Measurements from ENCODE around the gene ALG9. TPM values are rescaled to one million over a fixed set of nuclear protein-coding genes. Genes with fewer than 3 reads are reported as not detected.

ALG9 gene, protein sequence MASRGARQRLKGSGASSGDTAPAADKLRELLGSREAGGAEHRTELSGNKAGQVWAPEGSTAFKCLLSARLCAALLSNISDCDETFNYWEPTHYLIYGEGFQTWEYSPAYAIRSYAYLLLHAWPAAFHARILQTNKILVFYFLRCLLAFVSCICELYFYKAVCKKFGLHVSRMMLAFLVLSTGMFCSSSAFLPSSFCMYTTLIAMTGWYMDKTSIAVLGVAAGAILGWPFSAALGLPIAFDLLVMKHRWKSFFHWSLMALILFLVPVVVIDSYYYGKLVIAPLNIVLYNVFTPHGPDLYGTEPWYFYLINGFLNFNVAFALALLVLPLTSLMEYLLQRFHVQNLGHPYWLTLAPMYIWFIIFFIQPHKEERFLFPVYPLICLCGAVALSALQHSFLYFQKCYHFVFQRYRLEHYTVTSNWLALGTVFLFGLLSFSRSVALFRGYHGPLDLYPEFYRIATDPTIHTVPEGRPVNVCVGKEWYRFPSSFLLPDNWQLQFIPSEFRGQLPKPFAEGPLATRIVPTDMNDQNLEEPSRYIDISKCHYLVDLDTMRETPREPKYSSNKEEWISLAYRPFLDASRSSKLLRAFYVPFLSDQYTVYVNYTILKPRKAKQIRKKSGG
- total RNA-seq (10 to 100 TPM; 20.0 to 25.6 (median 24.0) TPM), total RNA-seq (5.7 to 13.9 (median 8.6) reads per million in 29 experiments)
- total RNA-seq (2013): 21.1 TPM

DNA sequence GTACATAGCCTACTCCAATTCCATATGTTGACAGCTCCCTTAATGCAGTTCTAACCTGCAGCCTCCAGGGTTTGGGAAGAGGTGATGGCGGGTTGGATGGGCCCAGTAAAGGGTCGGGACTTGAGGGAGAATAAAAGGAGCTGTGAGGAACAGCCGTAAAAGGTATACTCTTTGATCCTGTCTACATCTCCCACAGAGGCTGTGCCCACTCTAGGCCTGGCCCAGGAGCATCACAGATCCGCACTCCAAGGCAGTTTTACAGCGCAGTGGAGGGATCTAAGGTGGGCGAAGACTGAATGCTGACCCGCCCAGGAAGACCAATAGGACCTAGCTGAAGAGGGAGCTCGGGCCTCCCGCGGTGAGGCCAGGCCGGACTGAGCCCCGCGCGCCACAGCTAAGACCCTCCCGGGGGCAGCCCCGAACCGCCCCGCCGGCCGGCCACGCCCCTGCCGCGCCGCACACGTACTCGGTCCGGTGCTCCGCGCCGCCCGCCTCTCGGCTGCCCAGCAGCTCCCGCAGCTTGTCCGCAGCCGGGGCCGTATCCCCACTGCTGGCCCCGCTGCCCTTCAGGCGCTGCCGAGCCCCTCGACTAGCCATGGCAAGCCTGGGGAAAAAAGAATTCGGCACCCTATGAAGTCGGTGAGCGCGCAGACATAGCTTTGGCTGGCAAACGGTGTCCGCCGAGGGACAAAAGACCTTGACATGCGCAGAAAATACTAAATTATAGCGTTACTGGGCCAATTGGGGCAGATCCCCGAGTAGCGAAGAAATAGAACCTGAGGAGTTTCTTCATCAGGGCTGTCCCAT is at the start of gene ALG9:
Gene ALG9, minus strand, starts transcription at position 696 of the 807 bp plus-strand sequence. Its CDS starts 99 bp downstream, at position 597.
- DNase-seq: peak; percentile 71 to 92 (median 86)
- Histone ChIP-seq H3K27me3 (replicated peaks in 1 of 2; ENCODE audit: control insufficient read depth in 2 of 2, extremely low read depth in 1 of 2, insufficient read depth in 2 of 2, low read length in 1 of 2) (no peaks in the 10 kb centered on the region), H3K9me3 (no peaks in the 10 kb centered on the region), H3K27ac (ENCODE audit: low read length) (peak within 1 kb of the TSS; percentile 76), H3K4me1 (ENCODE audit: control insufficient read depth in 1 of 2, extremely low read depth in 1 of 2, insufficient read depth in 2 of 2, low read length in 2 of 2) (peaks cover 4 to 8% of the 10 kb centered on the region in 2 experiments), H3K36me3 (ENCODE audit: control insufficient read depth in 2 of 2, extremely low read depth in 1 of 2, insufficient read depth in 1 of 2, low read length in 1 of 2) (peaks cover 0 to 41% of the 10 kb centered on the region in 2 donors), H3K4me3 (ENCODE audit: control insufficient read depth in 1 of 2, extremely low read depth in 1 of 2, low read length in 1 of 2) (peak within 1 kb of the TSS; percentile 72 to 79)
- H3K4me3 Mint-ChIP-seq: peak within 1 kb of the TSS; percentile 90 to 94 (median 91)
- under 1% methylated on average over 48 of the region's 51 CpGs for WGBS (ENCODE audit: insufficient coverage)
- peak within 1 kb of the TSS; percentile 93 to 94 for H3K27ac Mint-ChIP-seq
- no peaks in the 10 kb centered on the region for H3K27me3 Mint-ChIP-seq
- H3K9me3 Mint-ChIP-seq: no peaks in the 10 kb centered on the region
- ChIA-PET CTCF (interaction anchor here (0.5 to 2.8 kb wide), 17 partner anchors 9 to 1442 kb away, joined by 3 to 20 read pairs (median 4); partner anchors contain the start of genes CFAP68 (in 1 of the 2) and PPP2R1B (in 1 of the 2)), POLR2A (interaction anchor here (0.6 to 1.8 kb wide), 8 partner anchors 11 to 274 kb away, joined by 3 to 16 read pairs (median 6); partner anchors contain the start of gene DIXDC1 (in 1 of the 2))
- peak; percentile 89 to 91 (median 90) for ATAC-seq (replicated peaks in 1 of 4)
- peaks cover 18 to 26% (median 22%) of the 10 kb centered on the region in 3 donors for H3K4me1 Mint-ChIP-seq
- peaks cover 33% of the 10 kb centered on the region for H3K36me3 Mint-ChIP-seq

DNA sequence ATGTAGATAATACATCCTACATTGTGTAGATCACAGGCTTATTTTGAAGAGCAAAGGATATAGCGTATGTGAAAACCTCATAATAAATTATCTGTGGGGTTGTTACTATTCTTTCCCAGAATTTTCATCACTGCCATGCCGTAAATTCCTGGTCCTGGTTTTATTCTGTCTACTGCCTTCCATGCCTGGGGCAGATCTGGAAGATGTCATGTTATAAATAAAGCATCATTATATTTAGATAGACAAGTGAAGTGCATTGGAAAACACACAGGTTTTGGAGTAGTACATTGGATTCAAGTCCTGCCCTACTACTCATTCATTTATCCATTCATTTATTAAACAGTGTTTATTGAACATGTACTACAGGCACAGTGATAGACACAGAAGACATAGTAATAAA is 49.5 kb upstream of the ALG9 start:
- Mint-ChIP-seq H3K27ac (no peak overlapping the region), H3K27me3 (peaks cover 17 to 23% of the 10 kb centered on the region in 2 donors), H3K9me3 (no peaks in the 10 kb centered on the region), H3K4me1 (peaks cover 0 to 3% (median 2%) of the 10 kb centered on the region in 3 donors), H3K36me3 (no peaks in the 10 kb centered on the region), H3K4me3 (no peak overlapping the region)
- Histone ChIP-seq H3K27me3 (replicated peaks in 1 of 2; ENCODE audit: control insufficient read depth in 2 of 2, extremely low read depth in 1 of 2, insufficient read depth in 2 of 2, low read length in 1 of 2) (peaks cover 1 to 10% of the 10 kb centered on the region in 2 experiments), H3K4me3 (ENCODE audit: control insufficient read depth in 1 of 2, extremely low read depth in 1 of 2, low read length in 1 of 2) (no peak overlapping the region), H3K27ac (ENCODE audit: low read length) (no peak overlapping the region), H3K36me3 (ENCODE audit: control insufficient read depth in 2 of 2, extremely low read depth in 1 of 2, insufficient read depth in 1 of 2, low read length in 1 of 2) (no peaks in the 10 kb centered on the region), H3K9me3 (no peaks in the 10 kb centered on the region), H3K4me1 (ENCODE audit: control insufficient read depth in 1 of 2, extremely low read depth in 1 of 2, insufficient read depth in 2 of 2, low read length in 2 of 2) (peaks cover 0 to under 1% of the 10 kb centered on the region in 2 experiments)
- DNase-seq (no peak), ATAC-seq (replicated peaks in 1 of 4) (no peak)
- POLR2A ChIA-PET: no interaction called here
- no CpG with 5 or more reads among the region's 2 CpGs for WGBS (ENCODE audit: insufficient coverage)
- CTCF ChIA-PET: interaction anchor here in 1 of 2 donors (0.6 kb wide), 1 partner anchor 144 kb away, joined by 3 read pairs; no protein-coding TSS in a partner anchor

DNA sequence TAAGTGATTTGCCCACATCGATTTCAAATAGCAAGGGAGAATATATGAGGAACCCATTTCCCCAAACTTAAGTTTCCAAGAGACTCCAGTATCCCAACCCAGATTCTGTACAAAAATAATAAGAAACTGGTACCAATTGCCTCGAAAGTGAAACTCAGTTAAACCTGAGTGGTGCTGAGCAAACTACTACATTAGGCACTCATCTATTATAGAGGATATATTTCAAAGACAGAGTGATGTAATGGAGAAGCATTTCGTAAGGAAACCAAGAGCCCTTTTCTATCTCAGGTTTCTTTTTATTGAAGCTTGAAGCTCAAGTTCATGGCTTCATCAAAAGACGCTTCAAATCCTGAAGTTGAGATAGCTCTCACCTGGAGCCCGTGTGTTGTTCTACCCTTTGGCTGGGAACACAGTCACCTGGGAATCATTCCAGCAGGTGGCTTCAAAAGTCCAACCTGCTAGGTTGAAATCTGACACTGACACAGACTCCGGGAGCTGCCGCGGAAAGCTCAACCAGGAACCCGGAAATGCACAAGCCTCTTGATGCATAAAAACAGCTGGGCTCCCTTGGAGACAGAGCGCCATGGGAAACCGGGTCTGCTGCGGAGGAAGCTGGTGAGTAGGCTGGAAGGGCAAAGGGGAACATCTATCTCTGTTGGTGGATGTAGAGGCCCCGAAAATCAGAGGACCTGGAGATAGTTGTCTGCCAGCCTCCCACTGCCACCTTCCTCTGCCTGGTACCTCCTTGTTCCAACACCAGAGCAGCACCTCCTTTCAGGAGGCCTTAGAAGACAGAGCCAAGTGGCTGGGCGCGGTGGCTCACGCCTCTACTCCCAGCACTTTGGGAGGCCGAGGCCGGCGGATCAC is 47.2 kb upstream of the ALG9 start, which contains the start of gene C11orf52:
Gene C11orf52, plus strand, starts transcription at position 524 of the 867 bp plus-strand sequence. Its CDS starts 60 bp downstream, at position 584.
- Histone ChIP-seq H3K9me3 (no peaks in the 10 kb centered on the region), H3K36me3 (ENCODE audit: control insufficient read depth in 2 of 2, extremely low read depth in 1 of 2, insufficient read depth in 1 of 2, low read length in 1 of 2) (no peaks in the 10 kb centered on the region), H3K27me3 (replicated peaks in 1 of 2; ENCODE audit: control insufficient read depth in 2 of 2, extremely low read depth in 1 of 2, insufficient read depth in 2 of 2, low read length in 1 of 2) (peaks cover 4 to 26% of the 10 kb centered on the region in 2 experiments), H3K27ac (ENCODE audit: low read length) (no peak within 1 kb of the TSS), H3K4me1 (ENCODE audit: control insufficient read depth in 1 of 2, extremely low read depth in 1 of 2, insufficient read depth in 2 of 2, low read length in 2 of 2) (no peaks in the 10 kb centered on the region), H3K4me3 (ENCODE audit: control insufficient read depth in 1 of 2, extremely low read depth in 1 of 2, low read length in 1 of 2) (no peak within 1 kb of the TSS)
- no peaks in the 10 kb centered on the region for H3K4me1 Mint-ChIP-seq
- DNase-seq: no peak
- no peak for ATAC-seq (replicated peaks in 1 of 4)
- H3K27me3 Mint-ChIP-seq: peaks cover 33% of the 10 kb centered on the region in 2 donors
- POLR2A ChIA-PET: no interaction called here
- CTCF ChIA-PET: no interaction called here
- H3K27ac Mint-ChIP-seq: no peak within 1 kb of the TSS
- H3K4me3 Mint-ChIP-seq: peak within 1 kb of the TSS in 1 of 3 donors; percentile 16
- H3K36me3 Mint-ChIP-seq: no peaks in the 10 kb centered on the region
- 81% methylated on average over 11 of the region's 19 CpGs for WGBS (ENCODE audit: insufficient coverage)
- H3K9me3 Mint-ChIP-seq: no peaks in the 10 kb centered on the region

DNA sequence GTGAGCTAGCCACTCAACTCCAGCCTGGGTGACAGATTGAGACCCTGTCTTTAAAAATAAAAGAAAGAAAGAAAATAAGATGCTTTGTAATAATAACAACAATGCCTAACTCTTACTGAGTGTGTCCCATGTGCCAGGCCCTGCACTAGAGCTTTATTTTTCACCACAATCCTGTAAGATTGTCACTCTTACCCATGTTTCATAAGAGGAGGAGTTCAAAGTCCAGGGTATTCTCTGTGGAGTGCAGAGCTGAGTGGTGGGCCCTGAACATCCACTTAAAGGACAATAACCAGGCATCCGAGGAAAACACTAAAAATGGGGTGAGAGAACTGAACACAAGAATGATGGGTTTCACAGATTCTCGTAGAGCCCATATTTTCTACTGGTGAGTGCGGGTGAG is 46.4 kb upstream of the ALG9 start:
- DNase-seq (no peak), ATAC-seq (replicated peaks in 1 of 4) (no peak)
- H3K4me1 Mint-ChIP-seq: no peaks in the 10 kb centered on the region
- Histone ChIP-seq H3K9me3 (no peaks in the 10 kb centered on the region), H3K4me3 (ENCODE audit: control insufficient read depth in 1 of 2, extremely low read depth in 1 of 2, low read length in 1 of 2) (no peak overlapping the region), H3K36me3 (ENCODE audit: control insufficient read depth in 2 of 2, extremely low read depth in 1 of 2, insufficient read depth in 1 of 2, low read length in 1 of 2) (no peaks in the 10 kb centered on the region), H3K4me1 (ENCODE audit: control insufficient read depth in 1 of 2, extremely low read depth in 1 of 2, insufficient read depth in 2 of 2, low read length in 2 of 2) (no peaks in the 10 kb centered on the region), H3K27me3 (replicated peaks in 1 of 2; ENCODE audit: control insufficient read depth in 2 of 2, extremely low read depth in 1 of 2, insufficient read depth in 2 of 2, low read length in 1 of 2) (peaks cover 4 to 34% of the 10 kb centered on the region in 2 experiments), H3K27ac (ENCODE audit: low read length) (no peak overlapping the region)
- no peaks in the 10 kb centered on the region for H3K36me3 Mint-ChIP-seq
- ChIA-PET POLR2A (interaction anchor here in 1 of 2 donors (0.6 kb wide), 1 partner anchor 18 kb away, joined by 3 read pairs; no protein-coding TSS in a partner anchor), CTCF (interaction anchor here (0.6 kb wide), 3 partner anchors 24 to 77 kb away, joined by 3 to 7 read pairs (median 3); no protein-coding TSS in a partner anchor)
- peaks cover 41% of the 10 kb centered on the region in 2 donors for H3K27me3 Mint-ChIP-seq
- H3K9me3 Mint-ChIP-seq: no peaks in the 10 kb centered on the region
- WGBS (ENCODE audit: insufficient coverage): 83% methylated on average over 3 of the region's 3 CpGs
- no peak overlapping the region for H3K4me3 Mint-ChIP-seq
- H3K27ac Mint-ChIP-seq: no peak overlapping the region

DNA sequence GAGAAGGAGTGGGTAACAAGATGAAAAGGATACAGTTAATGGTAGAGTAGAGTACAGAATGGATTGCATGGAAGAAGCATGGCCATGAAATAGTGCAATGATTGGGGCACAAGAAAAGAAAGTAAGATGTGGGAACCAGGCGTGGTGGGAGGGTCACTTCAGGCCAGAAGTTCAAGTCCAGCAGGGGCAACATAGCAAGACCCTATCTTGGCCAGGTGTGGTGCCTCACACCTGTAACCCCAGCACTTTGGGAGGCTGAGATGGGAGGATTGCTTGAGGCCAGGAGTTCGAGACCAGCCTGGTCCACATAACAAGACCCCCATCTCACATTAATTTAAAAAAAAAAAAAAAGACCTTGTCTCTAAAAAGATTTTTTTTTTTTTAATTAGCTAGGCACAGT is 45.9 kb upstream of the ALG9 start:
- Histone ChIP-seq H3K4me3 (ENCODE audit: control insufficient read depth in 1 of 2, extremely low read depth in 1 of 2, low read length in 1 of 2) (no peak overlapping the region), H3K36me3 (ENCODE audit: control insufficient read depth in 2 of 2, extremely low read depth in 1 of 2, insufficient read depth in 1 of 2, low read length in 1 of 2) (no peaks in the 10 kb centered on the region), H3K9me3 (no peaks in the 10 kb centered on the region), H3K27me3 (replicated peaks in 1 of 2; ENCODE audit: control insufficient read depth in 2 of 2, extremely low read depth in 1 of 2, insufficient read depth in 2 of 2, low read length in 1 of 2) (peaks cover 4 to 38% of the 10 kb centered on the region in 2 experiments), H3K4me1 (ENCODE audit: control insufficient read depth in 1 of 2, extremely low read depth in 1 of 2, insufficient read depth in 2 of 2, low read length in 2 of 2) (peaks cover 0 to 4% of the 10 kb centered on the region in 2 experiments), H3K27ac (ENCODE audit: low read length) (no peak overlapping the region)
- ChIA-PET POLR2A (interaction anchor here in 1 of 2 donors (0.6 kb wide), 1 partner anchor 19 kb away, joined by 3 read pairs; no protein-coding TSS in a partner anchor), CTCF (interaction anchor here (0.6 kb wide), 3 partner anchors 23 to 78 kb away, joined by 3 to 7 read pairs (median 3); no protein-coding TSS in a partner anchor)
- Mint-ChIP-seq H3K4me1 (no peaks in the 10 kb centered on the region), H3K36me3 (no peaks in the 10 kb centered on the region), H3K9me3 (no peaks in the 10 kb centered on the region), H3K4me3 (no peak overlapping the region), H3K27me3 (peaks cover 41% of the 10 kb centered on the region in 2 donors), H3K27ac (no peak overlapping the region)
- WGBS (ENCODE audit: insufficient coverage): 56% methylated on average over 1 of the region's 2 CpGs
- no peak for DNase-seq
- ATAC-seq (replicated peaks in 1 of 4): no peak
